B cell (primary cell): ENCODE data around the gene RENBP. TPM values are rescaled to one million over a fixed set of nuclear protein-coding genes. Genes with fewer than 3 reads are reported as not detected.

Experiments
- ATAC-seq: fragments of 200-7000 bp; cut with Tn5 transposase; one replicate; pipeline ENCODE4 v1.10.0; 2021; ENCODE audit warnings: low read depth, mild to moderate bottlenecking, moderate number of reproducible peaks, moderate library complexity
- CTCF ChIA-PET: fragments of 350-600 bp; sonication (Branson Sonifier 250); formaldehyde crosslinking; loops from one replicate; lab custom pipeline; 2021; ENCODE audit warnings: antibody characterized with exemption, inconsistent platforms; lab: Charles Lee
- POLR2A ChIA-PET: fragments of 350-600 bp; sonication (Branson Sonifier 250); formaldehyde crosslinking; loops from one replicate; lab custom pipeline; 2021; ENCODE audit warnings: antibody characterized with exemption; lab: Charles Lee
- DNase-seq: peaks from one replicate; pipeline ENCODE4 v3.0.0; 2013
- H2AFZ ChIP-seq: 2 replicates; pipeline ENCODE4 v1.6.1; 2012; ENCODE audit warnings: mild to moderate bottlenecking, low read depth, low read length; ENCODE audit not compliant: insufficient read depth, poor library complexity, severe bottlenecking
- H3K27ac ChIP-seq, 2 donors: 1 replicate in 1 of 2; 2 replicates in 1 of 2; pipeline ENCODE4 v1.5.1; 2012 to 2013; ENCODE audit warnings: low read length in 2 of 2, mild to moderate bottlenecking in 2 of 2, moderate library complexity in 1 of 2
- H3K27me3 ChIP-seq, 4 experiments: fragments of 200-600 bp in 1 of 4; sonication (generic) in 1 of 4; replicated peaks in 1 of 4; 1 replicate in 2 of 4; 2 replicates in 2 of 4; pipeline versions ENCODE4 v1.6.1 to v1.7.0; 2013 to 2016; ENCODE audit warnings: low read length in 3 of 4, mild to moderate bottlenecking in 2 of 4, mixed read lengths in 1 of 4, moderate library complexity in 1 of 4; ENCODE audit not compliant: insufficient read depth in 4 of 4, control insufficient read depth in 3 of 4; ENCODE audit errors: control extremely low read depth in 1 of 4
- H3K36me3 ChIP-seq, 2 experiments: replicated peaks in 1 of 2; 1 replicate in 1 of 2; 2 replicates in 1 of 2; pipeline versions ENCODE4 v1.6.1 to v1.7.1; 2013; ENCODE audit warnings: low read length in 1 of 2; ENCODE audit not compliant: insufficient read depth in 2 of 2, control insufficient read depth in 1 of 2; ENCODE audit errors: control extremely low read depth in 1 of 2, extremely low read depth in 1 of 2
- H3K4me1 ChIP-seq, 2 donors: fragments of 200-600 bp in 1 of 2; sonication (generic) in 1 of 2; 1 replicate in 1 of 2; 2 replicates in 1 of 2; pipeline versions ENCODE4 v1.5.1 to v1.6.1; 2013 to 2017; ENCODE audit warnings: low read length in 2 of 2; ENCODE audit not compliant: control insufficient read depth in 2 of 2, insufficient read depth in 2 of 2
- H3K4me2 ChIP-seq: replicated peaks from 2 replicates; pipeline ENCODE3; 2012; ENCODE audit warnings: mild to moderate bottlenecking, low read depth, low read length; ENCODE audit not compliant: poor library complexity, severe bottlenecking
- H3K4me3 ChIP-seq, 5 experiments: fragments of 200-600 bp in 1 of 5; sonication (generic) in 1 of 5; 1 replicate in 3 of 5; 2 replicates in 2 of 5; pipeline versions ENCODE4 v1.5.1 to v1.7.0; 2011 to 2016; ENCODE audit warnings: low read length in 4 of 5, mild to moderate bottlenecking in 4 of 5, low read depth in 2 of 5, control low read depth in 1 of 5, moderate library complexity in 1 of 5; ENCODE audit not compliant: insufficient read depth in 1 of 5; ENCODE audit errors: control extremely low read depth in 1 of 5, extremely low read depth in 1 of 5
- H3K79me2 ChIP-seq: fragments of 200-600 bp; sonication (generic); one replicate; pipeline ENCODE4 v1.6.0; 2016; ENCODE audit warnings: low read length; ENCODE audit not compliant: control insufficient read depth, insufficient read depth
- H3K9ac ChIP-seq: fragments of 200-600 bp; sonication (generic); 2 replicates; pipeline ENCODE4 v1.6.1; 2017; ENCODE audit warnings: mild to moderate bottlenecking, low read length, moderate library complexity
- H3K9me3 ChIP-seq, 3 donors: one replicate each; pipeline versions ENCODE4 v1.6.1 to v1.7.1; 2013; ENCODE audit warnings: low read length in 2 of 3; ENCODE audit not compliant: control insufficient read depth in 2 of 3, insufficient read depth in 1 of 3; ENCODE audit errors: control extremely low read depth in 1 of 3
- H4K20me1 ChIP-seq: 2 replicates; pipeline ENCODE4 v1.6.0; 2012; ENCODE audit warnings: mild to moderate bottlenecking, low read length; ENCODE audit not compliant: insufficient read depth, control insufficient read depth, poor library complexity, severe bottlenecking
- H3K27ac Mint-ChIP-seq: one replicate; pipeline ENCODE4 v1.8.0; 2021; ENCODE audit warnings: mixed read lengths
- H3K27me3 Mint-ChIP-seq: one replicate; pipeline ENCODE4 v1.8.0; 2021; ENCODE audit warnings: mixed read lengths
- H3K4me1 Mint-ChIP-seq: one replicate; pipeline ENCODE4 v1.8.0; 2021; ENCODE audit warnings: mixed read lengths
- H3K4me3 Mint-ChIP-seq: one replicate; pipeline ENCODE4 v1.8.0; 2021; ENCODE audit warnings: mixed read lengths
- H3K9me3 Mint-ChIP-seq: one replicate; pipeline ENCODE4 v1.8.0; 2022; ENCODE audit warnings: mixed read lengths; ENCODE audit not compliant: insufficient read depth
- EZH2 ChIP-seq: IDR thresholded peaks from 2 replicates; pipeline ENCODE4 v1.6.1; 2012; ENCODE audit warnings: borderline replicate concordance, low read depth, mild to moderate bottlenecking, moderate library complexity, low read length; ENCODE audit not compliant: insufficient read depth, poor library complexity, severe bottlenecking
- WGBS: methylation state at CpG from one replicate; pipeline ENCODE4 v1.1.5; 2013; ENCODE audit warnings: missing lambda C conversion rate; ENCODE audit not compliant: insufficient coverage; 5-methylcytosine and 5-hydroxymethylcytosine counted together
- intact Hi-C: fragments of 100-400 bp; cut with micrococcal nuclease; formaldehyde crosslinking; loops from one replicate; pipeline ENCODE4 v1.10.0; 2022
- polyA plus RNA-seq: library from polyadenylated mRNA; depleted of rRNA; stranded (reverse); fragments of >200 nt; gene quantifications from 2 replicates; pipeline ENCODE4 v1.2.3, GENCODE V29; 2012
- total RNA-seq, 2 donors: library from RNA; stranded (reverse); fragments of 120-200 nt in 1 of 2; gene quantifications; 1 replicate in 1 of 2; 2 replicates in 1 of 2; pipeline versions ENCODE4 v1.2.3 to v1.2.4, GENCODE V29; 2013 to 2022
- TF ChIP-seq, protein P1 (sequence below): fragments of 200-600 bp; IDR thresholded peaks from one replicate; pipeline ENCODE4 v1.8.0; 2022; ENCODE audit warnings: antibody characterized with exemption, mild to moderate bottlenecking

RENBP gene
- total and polyA plus RNA-seq, 2 donors (not counting 1 experiment from before 2014, with no cell fraction given), result 30.6 to 39.2 TPM

DNA sequence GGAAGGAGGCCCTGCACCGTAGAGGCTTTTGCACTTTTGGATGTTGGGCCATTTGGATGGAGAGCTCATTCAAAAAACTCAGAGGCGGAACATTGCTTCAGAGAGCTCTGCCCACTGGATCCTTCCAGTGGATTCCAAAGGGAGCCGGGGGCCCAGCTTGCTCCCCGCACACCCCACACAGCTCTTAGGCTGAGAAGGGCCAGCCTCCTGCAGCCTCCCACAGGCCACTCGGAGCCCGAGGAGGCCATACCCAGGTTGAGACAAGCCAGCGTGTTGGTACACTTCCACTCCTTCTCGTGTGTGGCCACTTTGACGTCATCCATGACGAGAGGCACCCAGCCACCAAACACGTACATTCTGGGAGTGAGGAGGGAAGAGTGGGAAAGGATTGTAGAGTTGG is 16.8 kb upstream of the RENBP start:
- Histone ChIP-seq H3K9me3 (no peaks in the 10 kb centered on the region), H3K4me3 (no peak overlapping the region), H3K79me2 (peaks cover 61% of the 10 kb centered on the region), H3K27me3 (no peaks in the 10 kb centered on the region), H3K9ac (no peak overlapping the region), H3K36me3 (peaks cover 0 to 67% of the 10 kb centered on the region in 2 experiments), H4K20me1 (peaks cover 44% of the 10 kb centered on the region), H3K27ac (no peak overlapping the region), H3K4me1 (peaks cover 9 to 17% of the 10 kb centered on the region in 2 donors), H2AFZ (no peak overlapping the region), H3K4me2 (no peak overlapping the region)
- Mint-ChIP-seq H3K9me3 (no peaks in the 10 kb centered on the region), H3K27ac (no peak overlapping the region), H3K4me3 (no peak overlapping the region), H3K27me3 (no peaks in the 10 kb centered on the region), H3K4me1 (peaks cover 10% of the 10 kb centered on the region)
- intact Hi-C loops, result loop anchor here (10.0 kb wide), 1 partner anchor 1016 kb away; no protein-coding TSS in a partner anchor
- DNase-seq, result no peak
- WGBS, result 100% methylated on average over 3 of the region's 11 CpGs
- no peak for ATAC-seq
- ChIA-PET CTCF (interaction anchor here (1.5 kb wide), 1 partner anchor 53 kb away, joined by 3 read pairs; no protein-coding TSS in a partner anchor), POLR2A (no interaction called here)
- TF ChIP-seq, protein P1, sequence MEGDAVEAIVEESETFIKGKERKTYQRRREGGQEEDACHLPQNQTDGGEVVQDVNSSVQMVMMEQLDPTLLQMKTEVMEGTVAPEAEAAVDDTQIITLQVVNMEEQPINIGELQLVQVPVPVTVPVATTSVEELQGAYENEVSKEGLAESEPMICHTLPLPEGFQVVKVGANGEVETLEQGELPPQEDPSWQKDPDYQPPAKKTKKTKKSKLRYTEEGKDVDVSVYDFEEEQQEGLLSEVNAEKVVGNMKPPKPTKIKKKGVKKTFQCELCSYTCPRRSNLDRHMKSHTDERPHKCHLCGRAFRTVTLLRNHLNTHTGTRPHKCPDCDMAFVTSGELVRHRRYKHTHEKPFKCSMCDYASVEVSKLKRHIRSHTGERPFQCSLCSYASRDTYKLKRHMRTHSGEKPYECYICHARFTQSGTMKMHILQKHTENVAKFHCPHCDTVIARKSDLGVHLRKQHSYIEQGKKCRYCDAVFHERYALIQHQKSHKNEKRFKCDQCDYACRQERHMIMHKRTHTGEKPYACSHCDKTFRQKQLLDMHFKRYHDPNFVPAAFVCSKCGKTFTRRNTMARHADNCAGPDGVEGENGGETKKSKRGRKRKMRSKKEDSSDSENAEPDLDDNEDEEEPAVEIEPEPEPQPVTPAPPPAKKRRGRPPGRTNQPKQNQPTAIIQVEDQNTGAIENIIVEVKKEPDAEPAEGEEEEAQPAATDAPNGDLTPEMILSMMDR, result no peak
- no peak for TF ChIP-seq EZH2

DNA sequence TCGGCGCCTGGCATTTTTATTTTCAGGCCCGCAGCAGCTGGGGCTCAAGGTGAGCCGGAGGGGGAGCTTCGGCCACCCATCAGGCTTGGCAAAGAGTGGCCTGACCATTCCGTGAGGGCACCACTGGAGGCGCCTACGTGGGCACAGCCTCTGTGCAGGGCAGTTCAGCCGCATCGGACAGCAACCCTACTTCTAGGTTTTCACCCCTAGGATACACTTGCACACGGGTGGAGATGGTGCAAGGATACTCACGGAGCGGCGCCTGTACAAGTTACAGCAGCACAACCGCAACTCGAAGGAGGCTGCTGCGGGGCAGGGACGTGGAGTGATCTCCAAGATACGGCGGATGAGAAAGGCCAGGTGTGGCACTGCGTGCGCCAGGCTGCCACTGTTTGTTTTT is 16.3 kb upstream of the RENBP start:
- CTCF ChIA-PET, result interaction anchor here (1.5 kb wide), 1 partner anchor 53 kb away, joined by 3 read pairs; no protein-coding TSS in a partner anchor
- H2AFZ ChIP-seq, result no peak overlapping the region
- no peak overlapping the region for H3K9ac ChIP-seq

More for the DNA sequence above, 16.3 kb upstream of the RENBP start:
- intact Hi-C loops, result loop anchor here (10.0 kb wide), 1 partner anchor 1016 kb away; no protein-coding TSS in a partner anchor
- Histone ChIP-seq H3K4me2 (no peak overlapping the region), H3K79me2 (peaks cover 56% of the 10 kb centered on the region), H3K4me3 (no peak overlapping the region), H3K27me3 (no peaks in the 10 kb centered on the region), H4K20me1 (peaks cover 39% of the 10 kb centered on the region), H3K4me1 (peaks cover 3 to 12% of the 10 kb centered on the region in 2 donors), H3K9me3 (no peaks in the 10 kb centered on the region), H3K36me3 (peaks cover 0 to 67% of the 10 kb centered on the region in 2 experiments), H3K27ac (no peak overlapping the region)
- Mint-ChIP-seq H3K9me3 (no peaks in the 10 kb centered on the region), H3K4me1 (peaks cover 5% of the 10 kb centered on the region), H3K27ac (no peak overlapping the region), H3K27me3 (no peaks in the 10 kb centered on the region), H3K4me3 (no peak overlapping the region)
- DNase-seq (no peak), ATAC-seq (no peak)
- no peak for TF ChIP-seq EZH2
- TF ChIP-seq, protein P1, result no peak
- POLR2A ChIA-PET, result no interaction called here
- WGBS, result 97% methylated on average over 16 of the region's 22 CpGs
